HCT116 (cell line): Measurements from ENCODE around the gene TNC. TPM values are rescaled to one million over a fixed set of nuclear protein-coding genes. Genes with fewer than 3 reads are reported as not detected.

ENCODE experiments used
- ATAC-seq: fragments of 200-7000 bp; cut with Tn5 transposase; 2 replicates; pipeline ENCODE4 v1.9.1; 2020; ENCODE audit warnings: mild to moderate bottlenecking, moderate library complexity
- BruUV-seq: library from RNA; stranded (reverse); fragments of 400-500 nt; replicated peaks from 2 replicates; lab custom pipeline; 2021; lab: Mats Ljungman, UMichigan
- CTCF ChIA-PET: fragments of 300-600 bp; sonication (Branson Sonifier 250); formaldehyde crosslinking; loops from one replicate; lab custom pipeline; 2021; ENCODE audit warnings: antibody characterized with exemption; lab: Charles Lee
- POLR2A ChIA-PET: fragments of 300-600, 350-600 bp; sonication (Branson Sonifier 250); formaldehyde crosslinking; loops from one replicate; lab custom pipeline; 2021; ENCODE audit warnings: antibody characterized with exemption; lab: Charles Lee
- RAD21 ChIA-PET, 2 experiments: fragments of 300-600 bp; sonication (Branson Sonifier 250); formaldehyde crosslinking; loops; one replicate each; lab custom pipeline; 2023; ENCODE audit warnings: low total read pairs in 2 of 2; ENCODE audit not compliant: uncharacterized antibody in 2 of 2, unreplicated experiment in 2 of 2, low non-redundant PET in 1 of 2; lab: Charles Lee
- DNase-seq: peaks from one replicate; pipeline ENCODE4 v3.0.0-alpha.2; 2010; ENCODE audit warnings: low read depth, low spot score
- H2AFZ ChIP-seq: fragments of 200-600 bp; shearing (Covaris generic), sonication (generic); 2 replicates; pipeline ENCODE4 v1.6.1; 2017; ENCODE audit warnings: low read depth, mixed run types, mixed read lengths, antibody characterized with exemption, low read length; ENCODE audit not compliant: poor library complexity, severe bottlenecking
- H3K27ac ChIP-seq: 2 replicates; pipeline ENCODE4 v1.5.1; 2012; ENCODE audit warnings: low read depth, low read length
- H3K27me3 ChIP-seq: fragments of 200-600 bp; sonication (generic); 2 replicates; pipeline ENCODE4 v1.6.1; 2016; ENCODE audit warnings: mixed run types, low read length, mixed read lengths; ENCODE audit not compliant: insufficient read depth
- H3K36me3 ChIP-seq, 2 experiments: fragments of 200-500 bp in 1 of 2; fragments of 200-600 bp in 1 of 2; sonication (Bioruptor generic) in 1 of 2; sonication (generic) in 1 of 2; 2 replicates each; pipeline versions ENCODE4 v1.5.1 to v1.6.1; 2014 to 2016; ENCODE audit warnings: low read length in 2 of 2, inconsistent platforms in 1 of 2, mixed read lengths in 1 of 2, mixed run types in 1 of 2; ENCODE audit not compliant: insufficient read depth in 2 of 2, control insufficient read depth in 1 of 2
- H3K4me1 ChIP-seq, 2 experiments: fragments of 200-600 bp in 1 of 2; sonication (generic) in 1 of 2; 2 replicates each; pipeline versions ENCODE4 v1.5.1 to v1.6.1; 2012 to 2017; ENCODE audit warnings: low read length in 2 of 2, inconsistent platforms in 1 of 2, mild to moderate bottlenecking in 1 of 2, mixed read lengths in 1 of 2, mixed run types in 1 of 2, moderate library complexity in 1 of 2; ENCODE audit not compliant: insufficient read depth in 2 of 2, control insufficient read depth in 1 of 2
- H3K4me2 ChIP-seq: fragments of 200-600 bp; sonication (generic); 2 replicates; pipeline ENCODE4 v1.6.1; 2017; ENCODE audit warnings: mixed run types, low read length, mixed read lengths
- H3K4me3 ChIP-seq, 2 experiments: fragments of 200-600 bp in 1 of 2; sonication (generic) in 1 of 2; replicated peaks in 1 of 2; 2 replicates each; pipeline ENCODE4 v1.5.1; 2011 to 2016; ENCODE audit warnings: low read length in 2 of 2, control low read depth in 1 of 2, low read depth in 1 of 2, mild to moderate bottlenecking in 1 of 2, mixed read lengths in 1 of 2, mixed run types in 1 of 2
- H3K79me2 ChIP-seq: fragments of 200-600 bp; sonication (generic); 2 replicates; pipeline ENCODE4 v1.6.1; 2017; ENCODE audit warnings: mild to moderate bottlenecking, mixed run types, low read length, moderate library complexity, mixed read lengths; ENCODE audit not compliant: insufficient read depth
- H3K9ac ChIP-seq: fragments of 200-600 bp; sonication (generic); 2 replicates; pipeline ENCODE4 v1.6.1; 2016; ENCODE audit warnings: low read length, mixed read lengths
- H3K9me2 ChIP-seq: fragments of 200-600 bp; sonication (generic), shearing (Covaris generic); 2 replicates; pipeline ENCODE4 v1.6.1; 2017; ENCODE audit warnings: mixed run types, mild to moderate bottlenecking, moderate library complexity; ENCODE audit not compliant: insufficient read depth
- H3K9me3 ChIP-seq, 2 experiments: fragments of 200-500 bp in 1 of 2; fragments of 200-600 bp in 1 of 2; sonication (Bioruptor generic) in 1 of 2; sonication (generic) in 1 of 2; 2 replicates each; pipeline ENCODE4 v1.6.1; 2014 to 2017; ENCODE audit warnings: low read length in 2 of 2, mixed read lengths in 2 of 2, inconsistent platforms in 1 of 2, low read depth in 1 of 2, mild to moderate bottlenecking in 1 of 2, mixed run types in 1 of 2, moderate library complexity in 1 of 2; ENCODE audit not compliant: control insufficient read depth in 1 of 2, insufficient read depth in 1 of 2
- H4K20me1 ChIP-seq: fragments of 200-600 bp; sonication (generic), shearing (Covaris generic); 2 replicates; pipeline ENCODE4 v1.6.1; 2017; ENCODE audit warnings: mixed run types, mild to moderate bottlenecking, moderate library complexity; ENCODE audit not compliant: insufficient read depth
- ATF3 ChIP-seq: IDR thresholded peaks from 2 replicates; pipeline ENCODE4 v1.6.1; 2012
- CBX3 ChIP-seq: IDR thresholded peaks from 2 replicates; pipeline ENCODE4 v1.6.1; 2012; ENCODE audit warnings: low read depth
- CEBPB ChIP-seq: IDR thresholded peaks from 2 replicates; pipeline ENCODE4 v1.6.1; 2012; ENCODE audit warnings: low read depth
- EZH2 ChIP-seq: fragments of 200-600 bp; sonication (generic); IDR thresholded peaks from 2 replicates; pipeline ENCODE4 v1.6.1; 2017; ENCODE audit warnings: antibody characterized with exemption, mixed run types
- POLR2A ChIP-seq: IDR thresholded peaks from 2 replicates; pipeline ENCODE4 v1.7.0; 2011; ENCODE audit warnings: borderline replicate concordance; ENCODE audit not compliant: insufficient read depth, insufficient read length; ENCODE audit errors: extremely low read depth
- REST ChIP-seq: IDR thresholded peaks from 2 replicates; pipeline ENCODE4 v1.6.1; 2012; ENCODE audit warnings: low read depth
- SIN3A ChIP-seq: IDR thresholded peaks from 2 replicates; pipeline ENCODE4 v1.6.1; 2012; ENCODE audit warnings: low read depth
- YY1 ChIP-seq: IDR thresholded peaks from 2 replicates; pipeline ENCODE4 v1.6.1; 2011; ENCODE audit warnings: low read length, low read depth, moderate library complexity, mild to moderate bottlenecking; ENCODE audit not compliant: insufficient replicate concordance; ENCODE audit errors: extremely low read depth
- ZFX ChIP-seq: fragments of 450-650 bp; IDR thresholded peaks from 2 replicates; pipeline ENCODE4 v1.6.1; 2017
- intact Hi-C: fragments of 100-400 bp; cut with micrococcal nuclease; formaldehyde crosslinking; loops from 2 replicates; pipeline ENCODE4 v1.10.0; 2022
- total RNA-seq: library from RNA; stranded (reverse); gene quantifications from one replicate; pipeline ENCODE4 v1.2.1, GENCODE V29; 2021; ENCODE audit not compliant: unreplicated experiment

The TNC gene
- total RNA-seq, 1 experiment from 2014 or later: 0.49 TPM

- TF ChIP-seq REST (no peak), CBX3 (no peak), YY1 (no peak), ZFX (no peak), CEBPB (peak; percentile 90), ATF3 (no peak), POLR2A (no peak), EZH2 (no peak)
- TF ChIP-seq, all 23 proteins: peak for 3
These were observed 2.0 kb downstream of the TNC start (continued) for GRCh38 chr9:115115924-115116323.

- no peak overlapping the region for H3K4me2 ChIP-seq
- H2AFZ ChIP-seq: no peak overlapping the region
- no peaks in the 10 kb centered on the region for H3K79me2 ChIP-seq
- H3K4me3 ChIP-seq: no peak overlapping the region
- ChIA-PET POLR2A (no interaction called here), RAD21 (no interaction called here), CTCF (no interaction called here)
- H3K9ac ChIP-seq: no peak overlapping the region
- ATAC-seq: no peak
- peaks cover 71% of the 10 kb centered on the region for H3K27me3 ChIP-seq
- no peaks in the 10 kb centered on the region for H3K36me3 ChIP-seq
- no peaks in the 10 kb centered on the region for H4K20me1 ChIP-seq
- BruUV-seq: no TSS peak
- intact Hi-C loops: no loop called here
- no peak for DNase-seq
- H3K9me2 ChIP-seq: no peaks in the 10 kb centered on the region
- H3K27ac ChIP-seq: no peak overlapping the region
- H3K9me3 ChIP-seq: no peaks in the 10 kb centered on the region
- peaks cover 8 to 18% of the 10 kb centered on the region in 2 experiments; a peak in 3 of 4 replicates for H3K4me1 ChIP-seq
- TF ChIP-seq SIN3A: no peak
These were observed 2.7 kb downstream of the TNC start for GRCh38 chr9:115115117-115115880.
